ENCODE measurements around the gene PCCB. TPM values are rescaled to one million over a fixed set of nuclear protein-coding genes. Genes with fewer than 3 reads are reported as not detected.

PCCB gene
- total RNA-seq, 2 experiments from 2014 or later = 8.3 to 10.2 TPM

DNA sequence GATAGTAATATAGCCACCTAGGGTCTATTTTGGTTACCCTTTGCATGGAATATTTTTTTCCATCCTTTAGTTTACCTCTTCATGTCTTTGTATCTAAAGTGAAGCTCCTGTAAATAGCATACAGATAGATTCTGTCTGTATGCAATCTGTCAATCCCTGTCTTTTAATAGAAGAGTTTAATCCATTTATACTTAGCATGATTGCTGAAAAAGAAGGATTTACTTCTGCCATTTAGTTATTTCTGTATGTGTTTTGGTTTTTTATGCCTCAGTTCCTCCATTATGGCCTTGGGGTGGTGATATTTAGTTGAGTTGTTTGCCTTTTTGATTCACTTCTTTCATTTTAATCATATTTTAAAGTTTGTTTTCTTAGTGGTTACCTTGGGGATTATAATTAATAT lies 29.0 kb downstream of the PCCB start:
- DNase-seq (no peak), ATAC-seq (ENCODE audit: poor library complexity) (no peak)
- H3K4me3 Mint-ChIP-seq = no peak overlapping the region
- POLR2A ChIA-PET = no interaction called here
- H3K9me3 Mint-ChIP-seq = peaks cover 14% of the 10 kb centered on the region
- H3K4me1 ChIP-seq (ENCODE audit: insufficient read depth, low read length) = peaks cover 4% of the 10 kb centered on the region
- intact Hi-C loops (cut with DNase I, micrococcal nuclease) = no loop called here
- TF ChIP-seq CTCF (IDR thresholded peaks at IDR 0.05) = no peak
- peaks cover 18% of the 10 kb centered on the region for H3K4me1 Mint-ChIP-seq (ENCODE audit: low read depth)
- peaks cover 93% of the 10 kb centered on the region for H3K36me3 Mint-ChIP-seq (ENCODE audit: low read depth)
- H3K27me3 ChIP-seq (ENCODE audit: control insufficient read depth in 1 of 2, insufficient read depth in 2 of 2, low read length in 2 of 2) = no peaks in the 10 kb centered on the region
- CTCF ChIA-PET = no interaction called here
- H3K36me3 ChIP-seq (ENCODE audit: insufficient read depth, low read length) = peaks cover 16% of the 10 kb centered on the region
- no peak overlapping the region for H3K4me3 ChIP-seq (ENCODE audit: low read length)
- H3K9me3 ChIP-seq (ENCODE audit: control insufficient read depth in 1 of 2, insufficient read depth in 1 of 2, low read length in 2 of 2) = peaks cover 11 to 13% of the 10 kb centered on the region in 2 experiments
- no peak overlapping the region for H3K27ac Mint-ChIP-seq
- no peak overlapping the region for H3K27ac ChIP-seq (ENCODE audit: low read depth in 1 of 2, low read length in 2 of 2)
- no peaks in the 10 kb centered on the region for H3K27me3 Mint-ChIP-seq

DNA sequence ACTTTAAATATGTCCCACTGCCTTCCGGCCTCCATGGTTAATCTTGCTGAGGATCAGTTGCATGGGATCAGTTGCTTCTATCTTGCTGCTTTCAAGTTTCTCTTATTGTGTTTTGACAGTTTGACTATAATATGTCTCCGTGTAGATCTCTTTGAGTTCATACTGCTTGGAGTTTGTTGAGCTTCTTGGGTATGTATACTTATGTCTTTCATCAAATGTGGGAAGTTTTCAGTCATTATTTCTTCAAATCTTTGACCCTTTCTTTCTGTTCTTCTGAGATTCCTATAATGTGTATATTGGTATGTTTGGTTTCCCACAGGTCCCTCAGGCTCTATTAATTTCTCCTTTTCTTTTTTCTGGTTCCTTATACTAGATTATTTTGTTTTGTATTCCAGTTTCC lies 30.8 kb downstream of the PCCB start:
- no peak overlapping the region for H3K27ac ChIP-seq (ENCODE audit: low read depth in 1 of 2, low read length in 2 of 2)
- no peaks in the 10 kb centered on the region for H3K27me3 ChIP-seq (ENCODE audit: control insufficient read depth in 1 of 2, insufficient read depth in 2 of 2, low read length in 2 of 2)
- peaks cover 14% of the 10 kb centered on the region for H3K9me3 Mint-ChIP-seq
- intact Hi-C loops (cut with DNase I, micrococcal nuclease) = no loop called here
- H3K9me3 ChIP-seq (ENCODE audit: control insufficient read depth in 1 of 2, insufficient read depth in 1 of 2, low read length in 2 of 2) = peaks cover 11 to 13% of the 10 kb centered on the region in 2 experiments
- TF ChIP-seq CTCF (IDR thresholded peaks at IDR 0.05) = no peak
- ChIA-PET POLR2A (no interaction called here), CTCF (no interaction called here)
- H3K27me3 Mint-ChIP-seq = no peaks in the 10 kb centered on the region
- DNase-seq (no peak), ATAC-seq (ENCODE audit: poor library complexity) (no peak)
- H3K4me3 ChIP-seq (ENCODE audit: low read length) = no peak overlapping the region
- H3K4me1 Mint-ChIP-seq (ENCODE audit: low read depth) = peaks cover 18% of the 10 kb centered on the region
- no peak overlapping the region for H3K4me3 Mint-ChIP-seq
- H3K36me3 ChIP-seq (ENCODE audit: insufficient read depth, low read length) = peaks cover 23% of the 10 kb centered on the region
- no peak overlapping the region for H3K27ac Mint-ChIP-seq
- peaks cover 93% of the 10 kb centered on the region for H3K36me3 Mint-ChIP-seq (ENCODE audit: low read depth)
- H3K4me1 ChIP-seq (ENCODE audit: insufficient read depth, low read length) = peaks cover 4% of the 10 kb centered on the region

GRCh38 chr3:136281966-136282520 lies 31.9 kb downstream of the PCCB start:
- H3K27me3 Mint-ChIP-seq = no peaks in the 10 kb centered on the region
- peaks cover 4% of the 10 kb centered on the region for H3K4me1 ChIP-seq (ENCODE audit: insufficient read depth, low read length)
- ChIA-PET POLR2A (interaction anchor here (0.8 to 1.4 kb wide), 2 partner anchors 12 to 85 kb away, joined by 3 to 8 read pairs; partner anchors contain the start of gene MSL2), CTCF (interaction anchor here (0.6 kb wide), 1 partner anchor 1900 kb away, joined by 7 read pairs; no protein-coding TSS in a partner anchor)
- H3K4me3 Mint-ChIP-seq = no peak overlapping the region
- DNase-seq (no peak), ATAC-seq (ENCODE audit: poor library complexity) (no peak)
- H3K4me1 Mint-ChIP-seq (ENCODE audit: low read depth) = peaks cover 18% of the 10 kb centered on the region
- no peak overlapping the region for H3K4me3 ChIP-seq (ENCODE audit: low read length)
- peaks cover 93% of the 10 kb centered on the region for H3K36me3 Mint-ChIP-seq (ENCODE audit: low read depth)
- H3K9me3 Mint-ChIP-seq = peaks cover 14% of the 10 kb centered on the region
- no peaks in the 10 kb centered on the region for H3K27me3 ChIP-seq (ENCODE audit: control insufficient read depth in 1 of 2, insufficient read depth in 2 of 2, low read length in 2 of 2)
- peaks cover 22% of the 10 kb centered on the region for H3K36me3 ChIP-seq (ENCODE audit: insufficient read depth, low read length)
- no peak overlapping the region for H3K27ac ChIP-seq (ENCODE audit: low read depth in 1 of 2, low read length in 2 of 2)
- no peak overlapping the region for H3K27ac Mint-ChIP-seq
- no peak for TF ChIP-seq CTCF (IDR thresholded peaks at IDR 0.05)
- intact Hi-C loops (cut with DNase I, micrococcal nuclease) = no loop called here
- H3K9me3 ChIP-seq (ENCODE audit: control insufficient read depth in 1 of 2, insufficient read depth in 1 of 2, low read length in 2 of 2) = peaks cover 11 to 13% of the 10 kb centered on the region in 2 experiments

All from CD4-positive, alpha-beta T cell (primary cell).